Measurements from ENCODE around the gene LENG1.

DNA sequence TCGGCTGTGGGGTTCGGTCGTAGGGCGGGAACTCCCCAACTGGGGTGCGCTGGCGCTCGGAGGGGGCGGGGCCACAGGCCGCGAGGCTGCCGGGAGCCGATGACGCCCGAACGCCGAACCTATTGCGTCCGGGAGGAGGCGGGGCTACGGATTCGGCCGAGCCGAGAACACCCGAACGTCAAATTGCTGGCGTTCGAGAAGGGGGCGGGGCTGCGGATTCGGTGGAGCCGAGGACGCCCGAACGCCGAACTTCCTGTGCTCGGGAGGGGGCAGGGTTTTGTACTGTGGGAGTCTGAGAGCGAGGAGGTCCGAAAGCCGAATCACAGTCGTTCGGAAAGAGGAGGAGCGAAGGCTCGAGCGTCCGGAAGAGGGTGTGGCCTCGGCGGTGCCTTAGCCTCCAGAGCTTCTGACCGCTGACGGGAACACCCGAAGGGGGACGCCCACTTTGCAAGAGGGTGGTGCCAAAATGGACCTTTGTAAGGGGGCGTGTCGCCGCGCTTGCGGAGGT lies 31.0 kb upstream of the LENG1 start:
- TF ChIP-seq, protein P1, sequence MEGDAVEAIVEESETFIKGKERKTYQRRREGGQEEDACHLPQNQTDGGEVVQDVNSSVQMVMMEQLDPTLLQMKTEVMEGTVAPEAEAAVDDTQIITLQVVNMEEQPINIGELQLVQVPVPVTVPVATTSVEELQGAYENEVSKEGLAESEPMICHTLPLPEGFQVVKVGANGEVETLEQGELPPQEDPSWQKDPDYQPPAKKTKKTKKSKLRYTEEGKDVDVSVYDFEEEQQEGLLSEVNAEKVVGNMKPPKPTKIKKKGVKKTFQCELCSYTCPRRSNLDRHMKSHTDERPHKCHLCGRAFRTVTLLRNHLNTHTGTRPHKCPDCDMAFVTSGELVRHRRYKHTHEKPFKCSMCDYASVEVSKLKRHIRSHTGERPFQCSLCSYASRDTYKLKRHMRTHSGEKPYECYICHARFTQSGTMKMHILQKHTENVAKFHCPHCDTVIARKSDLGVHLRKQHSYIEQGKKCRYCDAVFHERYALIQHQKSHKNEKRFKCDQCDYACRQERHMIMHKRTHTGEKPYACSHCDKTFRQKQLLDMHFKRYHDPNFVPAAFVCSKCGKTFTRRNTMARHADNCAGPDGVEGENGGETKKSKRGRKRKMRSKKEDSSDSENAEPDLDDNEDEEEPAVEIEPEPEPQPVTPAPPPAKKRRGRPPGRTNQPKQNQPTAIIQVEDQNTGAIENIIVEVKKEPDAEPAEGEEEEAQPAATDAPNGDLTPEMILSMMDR (IDR thresholded peaks at IDR 0.05; ENCODE audit: low read length): no peak
- no peak for TF ChIP-seq EZH2 (optimal IDR thresholded peaks at IDR 0.05; ENCODE audit: low read depth, low read length)
